PFSK-1 (cell line): Measurements from ENCODE around the gene NISCH.

ENCODE experiments used
- FOXP2 ChIP-seq: optimal IDR thresholded peaks from 2 replicates; pipeline ENCODE3; 2011; ENCODE audit warnings: borderline replicate concordance, control low read depth, inconsistent platforms; ENCODE audit not compliant: insufficient read depth; ENCODE audit errors: extremely low read length, extremely low read depth
- POLR2AphosphoS5 ChIP-seq: IDR thresholded peaks from 2 replicates; pipeline ENCODE4 v1.6.1; 2012; ENCODE audit warnings: low read depth, mild to moderate bottlenecking, control low read depth, low read length, moderate library complexity
- SIN3A ChIP-seq: IDR thresholded peaks from 2 replicates; pipeline ENCODE4 v1.6.1; 2012; ENCODE audit warnings: mild to moderate bottlenecking, low read length, moderate library complexity, borderline replicate concordance; ENCODE audit not compliant: insufficient read depth
- TAF1 ChIP-seq: IDR thresholded peaks from 2 replicates; pipeline ENCODE4 v1.6.1; 2012; ENCODE audit warnings: low read length, control low read depth, borderline replicate concordance; ENCODE audit not compliant: insufficient read depth
- TF ChIP-seq, protein P1 (sequence below), 2 experiments: IDR thresholded peaks; 2 replicates each; pipeline versions ENCODE4 v1.6.1 to v1.8.0; 2011 to 2012; ENCODE audit warnings: low read depth in 2 of 2, low read length in 2 of 2, control low read depth in 1 of 2, inconsistent platforms in 1 of 2, mild to moderate bottlenecking in 1 of 2, moderate library complexity in 1 of 2; ENCODE audit not compliant: insufficient read depth in 1 of 2

Gene NISCH

DNA sequence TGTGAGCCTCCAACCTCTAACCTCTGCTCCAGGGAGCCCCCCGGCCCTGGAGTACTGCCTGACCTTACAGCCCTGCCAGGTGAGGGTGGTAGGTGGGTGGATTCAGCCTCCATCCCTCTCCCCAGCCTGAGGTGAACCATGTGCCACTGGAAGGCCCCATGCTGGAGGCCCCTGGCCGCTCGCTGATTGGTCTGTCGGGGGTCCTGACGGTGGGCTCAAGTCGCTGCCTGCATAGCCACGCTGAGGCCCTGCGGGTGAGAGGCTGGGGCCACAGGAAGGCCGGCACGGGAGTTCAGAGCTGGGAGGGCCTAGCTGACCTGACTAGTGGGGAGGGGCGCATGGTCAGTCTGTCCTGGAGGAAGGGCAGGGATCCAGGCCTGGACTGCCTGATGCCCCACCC is 59.2 kb downstream of the NISCH start:
- no peak for TF ChIP-seq POLR2AphosphoS5

DNA sequence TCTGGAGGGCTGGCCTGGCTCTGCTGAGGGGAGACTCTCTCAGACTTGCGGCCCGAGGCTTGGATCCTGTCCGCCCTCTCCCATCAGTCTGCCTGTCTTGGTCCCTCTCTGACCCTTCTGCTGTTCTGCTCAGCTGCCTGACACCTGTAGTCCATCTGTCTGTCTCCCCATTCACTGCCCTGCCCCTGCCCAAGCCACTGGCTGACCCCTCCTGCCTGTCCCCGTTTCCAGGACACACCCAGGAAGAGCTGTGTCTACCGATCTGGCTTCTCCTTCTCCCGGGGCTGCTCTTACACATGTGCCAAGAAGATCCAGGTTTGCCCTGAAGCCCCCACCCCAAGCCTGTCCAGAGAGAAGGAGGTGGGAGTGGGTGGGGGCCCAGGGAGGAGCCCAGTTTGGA is 59.8 kb downstream of the NISCH start:
- no peak for TF ChIP-seq SIN3A
- TF ChIP-seq TAF1, result no peak
- TF ChIP-seq, protein P1, sequence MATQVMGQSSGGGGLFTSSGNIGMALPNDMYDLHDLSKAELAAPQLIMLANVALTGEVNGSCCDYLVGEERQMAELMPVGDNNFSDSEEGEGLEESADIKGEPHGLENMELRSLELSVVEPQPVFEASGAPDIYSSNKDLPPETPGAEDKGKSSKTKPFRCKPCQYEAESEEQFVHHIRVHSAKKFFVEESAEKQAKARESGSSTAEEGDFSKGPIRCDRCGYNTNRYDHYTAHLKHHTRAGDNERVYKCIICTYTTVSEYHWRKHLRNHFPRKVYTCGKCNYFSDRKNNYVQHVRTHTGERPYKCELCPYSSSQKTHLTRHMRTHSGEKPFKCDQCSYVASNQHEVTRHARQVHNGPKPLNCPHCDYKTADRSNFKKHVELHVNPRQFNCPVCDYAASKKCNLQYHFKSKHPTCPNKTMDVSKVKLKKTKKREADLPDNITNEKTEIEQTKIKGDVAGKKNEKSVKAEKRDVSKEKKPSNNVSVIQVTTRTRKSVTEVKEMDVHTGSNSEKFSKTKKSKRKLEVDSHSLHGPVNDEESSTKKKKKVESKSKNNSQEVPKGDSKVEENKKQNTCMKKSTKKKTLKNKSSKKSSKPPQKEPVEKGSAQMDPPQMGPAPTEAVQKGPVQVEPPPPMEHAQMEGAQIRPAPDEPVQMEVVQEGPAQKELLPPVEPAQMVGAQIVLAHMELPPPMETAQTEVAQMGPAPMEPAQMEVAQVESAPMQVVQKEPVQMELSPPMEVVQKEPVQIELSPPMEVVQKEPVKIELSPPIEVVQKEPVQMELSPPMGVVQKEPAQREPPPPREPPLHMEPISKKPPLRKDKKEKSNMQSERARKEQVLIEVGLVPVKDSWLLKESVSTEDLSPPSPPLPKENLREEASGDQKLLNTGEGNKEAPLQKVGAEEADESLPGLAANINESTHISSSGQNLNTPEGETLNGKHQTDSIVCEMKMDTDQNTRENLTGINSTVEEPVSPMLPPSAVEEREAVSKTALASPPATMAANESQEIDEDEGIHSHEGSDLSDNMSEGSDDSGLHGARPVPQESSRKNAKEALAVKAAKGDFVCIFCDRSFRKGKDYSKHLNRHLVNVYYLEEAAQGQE (IDR thresholded peaks at IDR 0.05; ENCODE audit: insufficient read depth in 1 of 2, low read depth in 2 of 2, low read length in 2 of 2), result no peak
- no peak for TF ChIP-seq FOXP2
- TF ChIP-seq POLR2AphosphoS5, result no peak

DNA sequence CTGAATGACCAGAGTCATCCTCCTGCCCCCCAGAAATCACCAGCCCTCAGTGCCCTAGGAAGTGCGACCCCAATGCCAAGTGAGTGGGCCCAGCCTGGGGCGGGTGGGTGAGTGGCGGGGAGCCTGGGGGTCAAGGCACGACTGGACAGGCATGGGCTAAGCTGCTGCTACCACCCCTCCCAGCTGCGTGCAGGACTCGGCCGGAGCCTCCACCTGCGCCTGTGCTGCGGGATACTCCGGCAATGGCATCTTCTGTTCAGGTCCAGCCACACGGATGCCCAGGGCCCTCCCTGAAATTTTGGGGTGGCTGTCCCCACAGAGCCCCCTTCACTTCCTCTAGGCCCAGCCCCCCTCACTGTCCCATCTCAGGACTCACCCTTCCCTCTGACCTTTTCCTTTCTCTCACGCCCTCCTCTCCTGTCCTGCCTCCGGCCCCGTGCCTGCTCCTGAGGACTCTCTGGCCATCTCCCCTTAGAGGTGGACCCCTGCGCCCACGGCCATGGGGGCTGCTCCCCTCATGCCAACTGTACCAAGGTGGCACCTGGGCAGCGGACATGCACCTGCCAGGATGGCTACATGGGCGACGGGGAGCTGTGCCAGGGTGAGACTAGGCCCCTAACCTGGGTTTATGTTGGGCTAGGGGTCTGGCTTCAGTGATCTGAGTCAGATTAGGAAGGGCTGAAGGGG is 61.2 kb downstream of the NISCH start:
- no peak for TF ChIP-seq TAF1
- TF ChIP-seq, protein P1 (IDR thresholded peaks at IDR 0.05; ENCODE audit: insufficient read depth in 1 of 2, low read depth in 2 of 2, low read length in 2 of 2), result no peak
- no peak for TF ChIP-seq SIN3A
- no peak for TF ChIP-seq FOXP2
- no peak for TF ChIP-seq POLR2AphosphoS5

DNA sequence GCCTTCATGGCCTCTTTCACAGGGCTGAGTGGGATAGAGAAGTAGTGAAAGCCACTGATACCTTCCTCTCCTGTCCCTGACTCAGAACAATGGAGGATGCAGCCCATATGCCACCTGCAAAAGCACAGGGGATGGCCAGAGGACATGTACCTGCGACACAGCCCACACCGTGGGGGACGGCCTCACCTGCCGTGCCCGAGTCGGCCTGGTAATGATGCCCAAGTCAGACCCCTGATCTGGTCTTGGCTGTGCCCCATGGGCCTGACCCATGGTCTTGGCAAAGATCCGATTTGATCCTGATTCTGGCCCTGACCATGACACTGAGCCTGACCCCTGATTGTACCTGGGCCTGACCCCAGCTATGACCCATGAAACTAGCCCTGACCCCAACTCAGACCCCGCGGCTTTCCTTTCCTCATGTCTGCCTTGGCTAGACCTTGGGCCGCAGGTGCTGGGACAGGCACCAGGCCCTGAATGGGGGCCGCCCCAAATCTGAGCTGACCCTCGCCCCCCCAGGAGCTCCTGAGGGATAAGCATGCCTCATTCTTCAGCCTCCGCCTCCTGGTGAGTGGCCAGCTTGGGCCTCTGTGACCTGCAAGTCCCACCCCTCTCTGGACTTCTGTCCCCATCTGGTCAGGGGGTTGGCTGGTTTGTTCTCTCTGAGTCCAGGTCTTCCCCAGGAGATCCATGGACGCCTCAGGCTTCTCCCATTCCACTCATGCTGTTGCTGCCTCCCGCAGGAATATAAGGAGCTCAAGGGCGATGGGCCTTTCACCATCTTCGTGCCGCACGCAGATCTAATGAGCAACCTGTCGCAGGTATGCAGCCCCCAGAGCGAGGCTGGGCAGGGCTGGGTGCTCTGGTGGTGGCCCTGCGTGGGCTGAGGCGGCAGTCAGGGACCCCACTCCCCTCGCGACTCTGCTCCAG is 62.7 kb downstream of the NISCH start:
- TF ChIP-seq POLR2AphosphoS5 (no peak), SIN3A (no peak), FOXP2 (no peak), TAF1 (no peak)
- TF ChIP-seq, protein P1 (IDR thresholded peaks at IDR 0.05; ENCODE audit: insufficient read depth in 1 of 2, low read depth in 2 of 2, low read length in 2 of 2), result no peak

DNA sequence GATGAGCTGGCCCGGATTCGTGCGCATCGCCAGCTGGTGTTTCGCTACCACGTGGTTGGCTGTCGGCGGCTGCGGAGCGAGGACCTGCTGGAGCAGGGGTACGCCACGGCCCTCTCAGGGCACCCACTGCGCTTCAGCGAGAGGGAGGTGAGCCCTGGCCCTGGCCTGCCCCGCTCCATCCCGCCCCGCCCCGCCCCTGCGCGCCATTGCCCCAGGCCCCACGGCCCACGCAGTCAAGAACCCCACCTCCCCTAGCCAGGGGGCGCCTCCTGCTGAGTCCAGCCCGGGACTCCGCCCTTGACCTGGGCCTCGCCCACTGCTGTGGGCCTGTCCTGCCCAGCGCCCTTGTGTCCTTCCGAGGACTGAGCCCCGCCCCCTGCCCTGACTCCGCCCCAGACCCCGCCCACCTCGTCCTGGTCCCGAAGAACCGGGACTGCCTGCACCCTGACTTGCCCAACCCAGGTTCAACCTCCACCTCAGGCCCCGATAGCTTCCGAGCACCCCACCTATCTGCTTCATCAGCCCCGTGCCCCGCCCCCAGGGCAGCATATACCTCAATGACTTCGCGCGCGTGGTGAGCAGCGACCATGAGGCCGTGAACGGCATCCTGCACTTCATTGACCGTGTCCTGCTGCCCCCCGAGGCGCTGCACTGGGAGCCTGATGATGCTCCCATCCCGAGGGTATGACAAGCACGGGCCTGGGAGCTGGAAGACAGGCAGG is 63.5 kb downstream of the NISCH start:
- no peak for TF ChIP-seq FOXP2
- TF ChIP-seq, protein P1 (IDR thresholded peaks at IDR 0.05; ENCODE audit: insufficient read depth in 1 of 2, low read depth in 2 of 2, low read length in 2 of 2), result no peak
- no peak for TF ChIP-seq POLR2AphosphoS5
- TF ChIP-seq SIN3A, result no peak
- TF ChIP-seq TAF1, result no peak
